Measurements from ENCODE around the gene S100A9. TPM values are rescaled to one million over a fixed set of nuclear protein-coding genes. Genes with fewer than 3 reads are reported as not detected.

S100A9 gene
- total RNA-seq, 1 experiment from 2014 or later: 559 TPM

GRCh38 chr1:153384958-153385580, 27.4 kb downstream of the S100A9 start:
- no peak overlapping the region for H3K4me2 ChIP-seq (ENCODE audit: low read length)
- no peaks in the 10 kb centered on the region for H3K79me2 ChIP-seq (ENCODE audit: low read length)
- ATAC-seq (no peak), DNase-seq (no peak)
- TF ChIP-seq EZH2 (IDR thresholded peaks at IDR 0.05; ENCODE audit: low read length, unreplicated experiment): no peak
- TF ChIP-seq CTCF (conservative IDR thresholded peaks at IDR 0.05; ENCODE audit: low read depth, low read length): no peak
- no peak for TF ChIP-seq EZH2phosphoT487 (IDR thresholded peaks at IDR 0.05; ENCODE audit: borderline replicate concordance, low read length)
- BruUV-seq (replicated peaks): no TSS peak
- H3K27me3 ChIP-seq (ENCODE audit: low read length): peaks cover 10% of the 10 kb centered on the region; the same call in 1 of the 2 replicates
- no peaks in the 10 kb centered on the region for H3K9me2 ChIP-seq (replicated peaks; ENCODE audit: low read length)
- intact Hi-C loops (cut with micrococcal nuclease): no loop called here
- H3K4me3 ChIP-seq (ENCODE audit: low read length): no peak overlapping the region
- H3K9me3 ChIP-seq (ENCODE audit: low read length): peaks cover 11% of the 10 kb centered on the region; the same call in 1 of the 2 replicates
- H3K9ac ChIP-seq (ENCODE audit: low read length): no peak overlapping the region
- H3F3A ChIP-seq (ENCODE audit: low read length, unreplicated experiment): no peaks in the 10 kb centered on the region
- no peak overlapping the region for H2AFZ ChIP-seq (ENCODE audit: low read length)
- ChIA-PET CTCF (no interaction called here), POLR2A (ENCODE audit: unreplicated experiment) (no interaction called here)
- H4K20me1 ChIP-seq (ENCODE audit: low read length): no peaks in the 10 kb centered on the region
- H3K4me1 ChIP-seq (ENCODE audit: insufficient read depth, low read length): no peaks in the 10 kb centered on the region
- no peaks in the 10 kb centered on the region for H3K36me3 ChIP-seq (ENCODE audit: low read depth, low read length)
- H3K27ac ChIP-seq (ENCODE audit: low read length): no peak overlapping the region

- no peak for ATAC-seq
- no peak overlapping the region for H2AFZ ChIP-seq (ENCODE audit: low read length)
Measured at GRCh38 chr1:153386500-153386901, 28.8 kb downstream of the S100A9 start.

More at GRCh38 chr1:153386500-153386901, 28.8 kb downstream of the S100A9 start:
- no peak overlapping the region for H3K4me3 ChIP-seq (ENCODE audit: low read length)
- H3F3A ChIP-seq (ENCODE audit: low read length, unreplicated experiment): no peaks in the 10 kb centered on the region
- ChIA-PET CTCF (no interaction called here), POLR2A (ENCODE audit: unreplicated experiment) (no interaction called here)
- H3K4me2 ChIP-seq (ENCODE audit: low read length): no peak overlapping the region
- H3K79me2 ChIP-seq (ENCODE audit: low read length): no peaks in the 10 kb centered on the region
- H3K9ac ChIP-seq (ENCODE audit: low read length): no peak overlapping the region
- no peak for DNase-seq
- intact Hi-C loops (cut with micrococcal nuclease): no loop called here
- no peaks in the 10 kb centered on the region for H3K9me2 ChIP-seq (replicated peaks; ENCODE audit: low read length)
- no peaks in the 10 kb centered on the region for H3K36me3 ChIP-seq (ENCODE audit: low read depth, low read length)
- peaks cover 7% of the 10 kb centered on the region; the same call in 1 of the 2 replicates for H3K9me3 ChIP-seq (ENCODE audit: low read length)
- no peak for TF ChIP-seq EZH2 (IDR thresholded peaks at IDR 0.05; ENCODE audit: low read length, unreplicated experiment)
- TF ChIP-seq CTCF (conservative IDR thresholded peaks at IDR 0.05; ENCODE audit: low read depth, low read length): no peak
- TF ChIP-seq EZH2phosphoT487 (IDR thresholded peaks at IDR 0.05; ENCODE audit: borderline replicate concordance, low read length): no peak
- no peaks in the 10 kb centered on the region for H4K20me1 ChIP-seq (ENCODE audit: low read length)
- H3K27me3 ChIP-seq (ENCODE audit: low read length): peaks cover 10% of the 10 kb centered on the region; the same call in 1 of the 2 replicates
- no peak overlapping the region for H3K27ac ChIP-seq (ENCODE audit: low read length)
- H3K4me1 ChIP-seq (ENCODE audit: insufficient read depth, low read length): peaks cover 14% of the 10 kb centered on the region
- no TSS peak for BruUV-seq (replicated peaks)
